GM06990 (cell line): Measurements from ENCODE around the gene RABL6.

Experiments used
- DNase-seq: peaks from one replicate; pipeline ENCODE4 v3.0.0-alpha.2; 2011; ENCODE audit not compliant: insufficient read length; ENCODE audit errors: extremely low read depth
- H3K27me3 ChIP-seq: replicated peaks from 2 replicates; pipeline ENCODE4 v1.6.0; 2011; ENCODE audit warnings: low read length; ENCODE audit not compliant: control insufficient read depth, insufficient read depth
- H3K36me3 ChIP-seq: 2 replicates; pipeline ENCODE4 v1.5.1; 2011; ENCODE audit warnings: low read length; ENCODE audit not compliant: control insufficient read depth, insufficient read depth
- H3K4me3 ChIP-seq: replicated peaks from 2 replicates; pipeline ENCODE4 v1.5.1; 2011; ENCODE audit warnings: low read depth, mild to moderate bottlenecking, control low read depth, low read length
- TF ChIP-seq, protein P1 (sequence below): IDR thresholded peaks from 2 replicates; pipeline ENCODE4 v1.5.1; 2011; ENCODE audit warnings: low read length, control low read depth, mild to moderate bottlenecking, inconsistent platforms; ENCODE audit not compliant: insufficient read depth, poor library complexity, severe bottlenecking

The RABL6 gene

DNA sequence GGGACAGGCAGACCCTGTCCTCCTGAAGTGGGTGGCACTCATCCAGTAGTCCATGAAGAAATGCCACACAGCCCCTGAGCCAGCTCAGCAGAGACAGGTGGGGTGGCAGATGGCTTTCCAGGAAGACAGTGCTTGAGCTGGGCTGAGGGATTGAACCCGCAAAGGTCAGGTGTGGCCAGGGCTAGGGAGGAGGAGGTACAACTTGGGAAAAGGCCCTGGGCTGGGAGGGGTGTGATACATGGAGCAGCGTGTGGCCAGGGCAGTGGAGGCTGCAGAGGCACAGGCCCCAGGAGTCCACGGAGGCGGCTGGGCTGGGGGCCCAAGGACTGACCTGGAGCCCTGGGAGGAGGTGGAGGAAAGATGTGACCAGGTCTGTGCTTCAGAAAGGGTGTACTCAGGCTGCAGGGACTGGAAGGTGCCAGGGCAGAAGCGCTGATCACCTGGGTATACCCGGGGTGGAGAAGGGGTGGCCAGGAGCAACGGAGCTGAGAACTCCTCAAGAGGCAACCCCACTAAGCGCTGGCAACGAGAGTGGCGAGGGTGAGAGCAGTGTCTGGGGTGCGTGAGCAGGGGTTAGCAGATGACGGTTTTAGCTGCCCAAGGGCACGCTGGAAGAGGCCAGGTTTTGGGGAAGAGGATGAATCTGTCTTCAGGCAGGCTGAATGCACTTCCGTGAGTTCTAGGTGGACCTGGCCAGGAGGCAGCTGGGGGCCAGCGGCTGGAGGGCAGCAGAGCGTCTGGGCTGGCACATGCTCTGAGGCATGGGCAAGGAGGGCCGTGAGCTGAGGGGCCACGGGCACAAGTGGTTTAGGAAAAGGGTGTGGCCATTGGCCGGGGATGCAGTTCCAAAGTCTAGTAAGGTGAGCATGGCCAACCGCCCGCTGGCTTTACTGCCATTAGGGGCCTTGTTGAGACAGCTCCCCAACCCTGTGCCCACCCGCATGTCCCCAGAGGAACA lies 3.9 kb upstream of the RABL6 start:
- TF ChIP-seq, protein P1, sequence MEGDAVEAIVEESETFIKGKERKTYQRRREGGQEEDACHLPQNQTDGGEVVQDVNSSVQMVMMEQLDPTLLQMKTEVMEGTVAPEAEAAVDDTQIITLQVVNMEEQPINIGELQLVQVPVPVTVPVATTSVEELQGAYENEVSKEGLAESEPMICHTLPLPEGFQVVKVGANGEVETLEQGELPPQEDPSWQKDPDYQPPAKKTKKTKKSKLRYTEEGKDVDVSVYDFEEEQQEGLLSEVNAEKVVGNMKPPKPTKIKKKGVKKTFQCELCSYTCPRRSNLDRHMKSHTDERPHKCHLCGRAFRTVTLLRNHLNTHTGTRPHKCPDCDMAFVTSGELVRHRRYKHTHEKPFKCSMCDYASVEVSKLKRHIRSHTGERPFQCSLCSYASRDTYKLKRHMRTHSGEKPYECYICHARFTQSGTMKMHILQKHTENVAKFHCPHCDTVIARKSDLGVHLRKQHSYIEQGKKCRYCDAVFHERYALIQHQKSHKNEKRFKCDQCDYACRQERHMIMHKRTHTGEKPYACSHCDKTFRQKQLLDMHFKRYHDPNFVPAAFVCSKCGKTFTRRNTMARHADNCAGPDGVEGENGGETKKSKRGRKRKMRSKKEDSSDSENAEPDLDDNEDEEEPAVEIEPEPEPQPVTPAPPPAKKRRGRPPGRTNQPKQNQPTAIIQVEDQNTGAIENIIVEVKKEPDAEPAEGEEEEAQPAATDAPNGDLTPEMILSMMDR, result no peak
- Histone ChIP-seq H3K27me3 (no peaks in the 10 kb centered on the region; the same call in 1 of the 2 replicates), H3K36me3 (no peaks in the 10 kb centered on the region; the same call in none of the 2 replicates), H3K4me3 (no peak overlapping the region)
- no peak for DNase-seq

DNA sequence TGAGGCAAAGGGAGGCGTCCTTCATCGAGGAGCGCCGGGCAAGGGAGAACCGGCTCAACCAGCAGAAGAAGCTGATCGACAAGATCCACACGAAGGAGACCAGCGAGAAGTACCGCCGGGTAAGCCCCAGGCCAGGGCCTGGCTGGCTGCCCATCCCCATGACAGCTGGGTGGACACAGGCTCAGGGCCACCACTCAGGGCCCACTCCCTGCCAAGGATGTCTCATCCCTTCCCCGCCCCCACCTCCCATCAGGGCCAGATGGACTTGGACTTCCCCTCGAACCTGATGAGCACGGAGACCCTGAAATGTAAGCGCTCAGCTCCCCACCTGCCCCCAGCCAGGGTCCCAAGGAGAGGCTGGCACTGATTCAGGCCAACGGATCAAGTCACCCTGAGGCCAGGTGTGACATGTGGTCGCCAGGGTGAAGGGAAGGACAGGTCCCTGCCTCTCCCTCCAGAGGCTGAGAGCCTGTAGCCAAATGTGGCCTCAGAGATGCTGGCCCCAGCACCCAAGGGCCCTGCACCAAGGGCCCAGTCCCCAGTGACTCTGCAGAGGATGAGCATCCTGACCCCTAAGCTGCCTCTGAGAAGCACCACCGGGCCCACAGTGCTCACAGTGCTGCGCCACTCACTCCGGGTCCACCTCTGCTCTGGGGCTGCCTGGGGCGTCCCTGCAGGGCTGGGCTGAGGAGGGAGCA lies 3.1 kb upstream of the RABL6 start:
- TF ChIP-seq, protein P1, result no peak
- no peak for DNase-seq
- Histone ChIP-seq H3K36me3 (no peaks in the 10 kb centered on the region; the same call in none of the 2 replicates), H3K4me3 (no peak overlapping the region), H3K27me3 (no peaks in the 10 kb centered on the region)

DNA sequence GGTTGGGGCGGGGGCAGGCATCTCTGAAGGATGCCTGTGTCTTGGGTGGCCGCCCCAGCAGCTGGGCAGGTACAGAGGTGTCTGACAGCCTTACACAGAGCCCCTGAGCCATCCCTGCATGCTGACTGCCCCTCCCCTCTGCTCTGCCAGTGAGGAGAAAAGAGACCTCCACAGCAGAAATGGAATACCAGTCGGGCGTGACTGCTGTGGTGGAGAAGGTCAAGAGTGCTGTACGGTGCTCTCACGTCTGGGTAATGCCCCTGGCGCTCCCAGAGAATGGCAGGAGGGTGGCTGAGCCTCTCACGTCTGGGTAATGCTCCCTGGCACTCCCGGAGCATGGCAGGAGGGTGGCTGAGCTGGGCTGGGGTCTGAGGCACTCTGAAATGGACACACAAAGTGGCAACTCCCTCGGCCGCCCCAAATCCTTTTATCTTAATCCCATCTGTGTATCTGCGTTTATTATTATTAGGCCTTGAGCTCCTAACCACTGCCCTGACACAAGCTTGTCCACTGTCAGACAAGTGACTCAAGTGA lies 2.5 kb upstream of the RABL6 start:
- H3K36me3 ChIP-seq, result no peaks in the 10 kb centered on the region; the same call in none of the 2 replicates
- no peaks in the 10 kb centered on the region for H3K27me3 ChIP-seq
- DNase-seq, result no peak
- no peak overlapping the region for H3K4me3 ChIP-seq
- TF ChIP-seq, protein P1, result no peak

DNA sequence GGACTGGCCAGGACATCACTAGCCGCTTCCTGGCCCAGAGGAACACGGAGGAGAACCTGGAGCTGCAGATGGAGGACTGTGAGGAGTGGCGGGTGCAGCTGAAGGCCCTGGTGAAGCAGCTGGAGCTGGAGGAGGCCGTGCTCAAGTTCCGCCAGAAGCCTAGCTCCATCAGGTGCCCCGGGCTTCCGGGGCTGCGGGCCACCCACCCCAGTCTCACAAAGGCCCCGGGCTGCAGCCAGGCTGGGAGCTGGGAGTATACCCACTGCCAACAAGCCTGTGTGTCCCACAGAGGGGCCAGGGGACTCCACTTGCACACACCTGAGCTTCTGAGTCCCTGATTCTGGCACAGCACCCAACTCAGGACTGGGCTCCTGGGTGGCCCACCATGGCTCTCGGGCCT lies 1.7 kb upstream of the RABL6 start:
- TF ChIP-seq, protein P1, result no peak
- H3K36me3 ChIP-seq, result no peaks in the 10 kb centered on the region; the same call in none of the 2 replicates
- H3K27me3 ChIP-seq, result no peaks in the 10 kb centered on the region
- no peak overlapping the region for H3K4me3 ChIP-seq
- no peak for DNase-seq

DNA sequence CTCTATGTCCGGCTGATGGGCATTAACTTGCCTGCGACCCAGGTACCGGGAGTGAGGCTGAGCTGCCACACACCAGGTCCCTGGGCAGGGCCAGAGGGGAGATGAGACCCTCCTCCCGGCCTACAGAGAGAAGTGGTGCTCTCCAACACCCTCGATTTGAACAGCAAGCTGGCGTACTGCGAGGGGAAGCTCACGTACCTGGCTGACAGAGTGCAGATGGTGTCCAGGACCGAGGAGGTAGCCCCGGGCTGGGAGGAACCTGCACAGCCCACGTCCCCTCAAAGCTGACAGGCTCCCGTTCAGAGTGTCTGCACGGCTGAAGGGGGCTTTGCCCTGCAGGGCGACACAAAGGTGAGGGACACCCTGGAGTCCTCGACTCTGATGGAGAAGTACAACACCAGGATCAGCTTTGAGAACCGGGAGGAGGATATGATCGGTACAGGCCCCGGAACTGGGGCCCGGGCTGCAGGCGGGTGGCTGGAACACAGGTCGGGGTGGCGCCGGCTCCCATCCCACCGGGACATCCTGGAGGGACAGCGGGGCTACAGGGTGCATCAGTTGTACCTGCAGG lies 1.0 kb upstream of the RABL6 start:
- no peaks in the 10 kb centered on the region for H3K27me3 ChIP-seq
- DNase-seq, result no peak
- H3K36me3 ChIP-seq, result no peaks in the 10 kb centered on the region; the same call in none of the 2 replicates
- TF ChIP-seq, protein P1, result no peak
- H3K4me3 ChIP-seq, result peak overlapping the region; percentile 74
